ENCODE measurements around the gene AKAP1. TPM values are rescaled to one million over a fixed set of nuclear protein-coding genes. Genes with fewer than 3 reads are reported as not detected.

The AKAP1 gene
- total and polyA plus RNA-seq, 9 donors = 20.0 to 45.2 (median 30.4) TPM

- H3K27ac ChIP-seq = no peak overlapping the region
- TF ChIP-seq EP300 (IDR thresholded peaks at IDR 0.05) (no peak), POLR2A (IDR thresholded peaks at IDR 0.05) (no peak), CTCF (IDR thresholded peaks at IDR 0.05) (no peak)
- no peaks in the 10 kb centered on the region for H3K9me3 ChIP-seq
- no peaks in the 10 kb centered on the region for H3K4me1 ChIP-seq (ENCODE audit: insufficient read depth)
- 21 to 25% (median 23%) methylated on average over 4 of the region's 4 CpGs for WGBS, 3 donors
- no peak for DNase-seq
- H3K36me3 ChIP-seq = no peaks in the 10 kb centered on the region
- intact Hi-C loops (cut with DNase I) = no loop called here
- H3K4me3 ChIP-seq = no peak overlapping the region
- H3K27me3 ChIP-seq = no peaks in the 10 kb centered on the region
Observed at GRCh38 chr17:57068222-57068658, 16.8 kb upstream of the AKAP1 start.

- no peak for DNase-seq
- no peak overlapping the region for H3K4me3 ChIP-seq
- no peaks in the 10 kb centered on the region for H3K36me3 ChIP-seq
- intact Hi-C loops (cut with DNase I) = no loop called here
- H3K9me3 ChIP-seq = no peaks in the 10 kb centered on the region
- TF ChIP-seq EP300 (IDR thresholded peaks at IDR 0.05) = no peak
- TF ChIP-seq POLR2A (IDR thresholded peaks at IDR 0.05) = no peak
- no peak for TF ChIP-seq CTCF (IDR thresholded peaks at IDR 0.05)
- H3K27me3 ChIP-seq = no peaks in the 10 kb centered on the region
- no peak overlapping the region for H3K27ac ChIP-seq
- WGBS, 3 donors = 80 to 90% (median 89%) methylated on average over 2 of the region's 2 CpGs
- H3K4me1 ChIP-seq (ENCODE audit: insufficient read depth) = no peaks in the 10 kb centered on the region
Observed at GRCh38 chr17:57068707-57069106, 16.3 kb upstream of the AKAP1 start.

- TF ChIP-seq CTCF (IDR thresholded peaks at IDR 0.05) = no peak
- no peak for TF ChIP-seq EP300 (IDR thresholded peaks at IDR 0.05)
- no peak for TF ChIP-seq POLR2A (IDR thresholded peaks at IDR 0.05)
- H3K9me3 ChIP-seq = no peaks in the 10 kb centered on the region
- intact Hi-C loops (cut with DNase I) = no loop called here
- no peak for DNase-seq
- H3K4me1 ChIP-seq (ENCODE audit: insufficient read depth) = no peaks in the 10 kb centered on the region
- 37 to 46% (median 41%) methylated on average over 5 of the region's 5 CpGs for WGBS, 3 donors
- H3K27me3 ChIP-seq = no peaks in the 10 kb centered on the region
- H3K4me3 ChIP-seq = no peak overlapping the region
- H3K36me3 ChIP-seq = no peaks in the 10 kb centered on the region
- no peak overlapping the region for H3K27ac ChIP-seq
Observed at GRCh38 chr17:57071991-57072944, 12.8 kb upstream of the AKAP1 start.

- no peak for TF ChIP-seq EP300 (IDR thresholded peaks at IDR 0.05)
- no peak for TF ChIP-seq POLR2A (IDR thresholded peaks at IDR 0.05)
- TF ChIP-seq CTCF (IDR thresholded peaks at IDR 0.05) = no peak
- no peak overlapping the region for H3K27ac ChIP-seq
- no peak for DNase-seq
- no peaks in the 10 kb centered on the region for H3K9me3 ChIP-seq
- 57 to 76% (median 64%) methylated on average over 2 of the region's 2 CpGs for WGBS, 3 donors
- intact Hi-C loops (cut with DNase I) = no loop called here
- H3K4me3 ChIP-seq = no peak overlapping the region
- H3K36me3 ChIP-seq = no peaks in the 10 kb centered on the region
- H3K27me3 ChIP-seq = no peaks in the 10 kb centered on the region
- no peaks in the 10 kb centered on the region for H3K4me1 ChIP-seq (ENCODE audit: insufficient read depth)
Observed at GRCh38 chr17:57073626-57074025, 11.4 kb upstream of the AKAP1 start.

Measured in ovary (tissue), 9 donors.